T-helper 1 cell treated with Interleukin-12 subunit alpha and Interleukin-12 subunit beta and Interleukin-4 antibody, amounts not matched to agents 30 μg/mL and 1 μg/mL, for 36 hours (primary cell): ENCODE measurements around the gene RGS4.

Experiments
- H3K27ac Mint-ChIP-seq: one replicate; pipeline ENCODE4 v1.8.0; 2021; ENCODE audit warnings: mild to moderate bottlenecking, mixed read lengths
- H3K27me3 Mint-ChIP-seq: one replicate; pipeline ENCODE4 v1.8.0; 2021; ENCODE audit warnings: low read depth, mixed read lengths
- H3K36me3 Mint-ChIP-seq: one replicate; pipeline ENCODE4 v1.8.0; 2021; ENCODE audit warnings: low read depth, mixed read lengths
- H3K4me1 Mint-ChIP-seq: one replicate; pipeline ENCODE4 v1.8.0; 2021; ENCODE audit warnings: low read depth, mixed read lengths
- H3K4me3 Mint-ChIP-seq: one replicate; pipeline ENCODE4 v1.8.0; 2021; ENCODE audit warnings: mild to moderate bottlenecking, moderate library complexity, mixed read lengths
- H3K9me3 Mint-ChIP-seq: one replicate; pipeline ENCODE4 v1.8.0; 2021; ENCODE audit warnings: mixed read lengths

The RGS4 gene

DNA sequence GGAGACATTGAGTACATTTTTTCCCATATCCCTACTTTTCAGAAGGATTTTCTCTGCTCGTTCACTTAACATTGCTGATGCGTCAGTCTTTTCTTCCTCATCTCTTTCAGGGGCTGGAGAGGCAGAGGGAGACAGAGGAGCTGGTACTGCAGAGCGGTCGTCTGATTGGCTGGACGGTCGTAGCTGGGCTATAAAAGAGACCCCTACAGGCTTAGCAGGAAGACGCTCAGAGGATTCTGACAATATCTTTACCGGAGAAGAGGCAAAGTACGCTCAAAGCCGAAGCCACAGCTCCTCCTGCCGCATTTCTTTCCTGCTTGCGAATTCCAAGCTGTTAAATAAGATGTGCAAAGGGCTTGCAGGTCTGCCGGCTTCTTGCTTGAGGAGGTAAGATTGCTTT, at the start of gene RGS4:
RGS4 (plus strand) TSS at position 220 of the 400 bp plus-strand sequence; CDS start at position 344, 124 bp downstream.
- Mint-ChIP-seq H3K4me1 (no peaks in the 10 kb centered on the region), H3K9me3 (no peaks in the 10 kb centered on the region), H3K27me3 (peaks cover 60% of the 10 kb centered on the region), H3K4me3 (no peak within 1 kb of the TSS), H3K36me3 (no peaks in the 10 kb centered on the region), H3K27ac (no peak within 1 kb of the TSS)

DNA sequence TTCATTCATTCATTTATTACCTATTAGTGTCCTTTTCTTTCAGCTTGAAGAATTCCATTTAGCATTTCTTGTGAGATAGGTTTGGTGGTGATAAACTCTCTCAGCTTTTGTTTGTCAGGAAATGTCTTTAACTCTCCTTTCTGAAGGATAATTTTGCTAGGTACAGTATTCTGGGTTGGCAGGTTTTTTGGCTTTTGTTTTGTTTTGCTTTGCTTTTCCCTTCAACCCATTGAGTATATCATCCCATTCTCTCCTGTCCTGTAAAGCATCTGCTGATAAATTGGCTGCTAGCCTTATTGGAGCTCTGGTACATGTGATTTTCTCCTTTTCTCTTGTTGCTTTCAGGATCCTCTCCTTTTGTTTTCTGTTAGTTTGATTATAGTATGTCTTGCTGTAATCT, 47.0 kb upstream of the RGS4 start:
- H3K4me3 Mint-ChIP-seq, result no peak overlapping the region
- H3K27me3 Mint-ChIP-seq, result no peaks in the 10 kb centered on the region
- H3K36me3 Mint-ChIP-seq, result no peaks in the 10 kb centered on the region
- H3K9me3 Mint-ChIP-seq, result peaks cover 11% of the 10 kb centered on the region
- H3K27ac Mint-ChIP-seq, result no peak overlapping the region
- H3K4me1 Mint-ChIP-seq, result no peaks in the 10 kb centered on the region

- Mint-ChIP-seq H3K36me3 (no peaks in the 10 kb centered on the region), H3K4me1 (no peaks in the 10 kb centered on the region), H3K27me3 (no peaks in the 10 kb centered on the region), H3K9me3 (peaks cover 3% of the 10 kb centered on the region), H3K27ac (no peak overlapping the region), H3K4me3 (no peak overlapping the region)
Measured at GRCh38 chr1:163027610-163028009, 41.6 kb upstream of the RGS4 start.

GRCh38 chr1:163029901-163030300, 39.3 kb upstream of the RGS4 start:
- Mint-ChIP-seq H3K27me3 (no peaks in the 10 kb centered on the region), H3K9me3 (no peaks in the 10 kb centered on the region), H3K4me3 (no peak overlapping the region), H3K36me3 (no peaks in the 10 kb centered on the region), H3K4me1 (no peaks in the 10 kb centered on the region), H3K27ac (no peak overlapping the region)

DNA sequence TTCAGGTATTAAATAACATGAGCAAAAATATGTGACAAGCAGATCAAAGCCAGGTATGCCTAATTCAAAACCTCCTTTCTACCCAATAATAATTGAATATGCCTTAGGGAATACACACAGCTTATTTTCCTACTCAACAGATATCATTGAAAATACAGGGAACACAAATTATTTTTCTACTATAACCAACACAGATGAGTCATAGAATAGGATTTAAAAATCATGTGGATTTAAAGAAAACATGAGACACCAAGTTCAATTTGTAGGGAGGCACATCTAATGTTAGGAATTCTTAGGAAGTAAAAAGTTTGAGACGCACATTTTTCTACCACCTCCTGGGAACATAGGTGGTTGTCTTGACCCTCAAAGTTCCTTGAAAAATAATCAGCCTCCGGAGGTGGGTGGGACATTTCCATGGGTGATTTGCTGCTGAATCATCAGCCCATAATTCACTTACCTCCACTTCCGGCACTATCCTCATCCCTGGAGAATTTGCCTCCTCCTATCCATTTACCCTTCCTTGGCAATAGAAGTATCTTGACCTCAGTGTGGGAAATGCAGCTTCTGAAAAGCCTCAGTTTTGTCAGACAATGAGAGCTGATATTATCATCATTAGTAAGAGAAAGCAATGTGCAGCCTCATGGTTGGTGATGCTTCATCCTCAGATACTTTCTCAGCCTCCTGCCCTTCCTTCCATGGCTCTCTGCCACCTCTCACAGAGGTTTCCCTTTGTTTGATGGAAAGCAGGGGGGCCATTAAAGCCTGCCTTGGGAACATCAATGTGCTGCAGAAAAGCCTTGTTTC, 33.5 kb upstream of the RGS4 start:
- no peaks in the 10 kb centered on the region for H3K36me3 Mint-ChIP-seq
- no peaks in the 10 kb centered on the region for H3K4me1 Mint-ChIP-seq
- H3K4me3 Mint-ChIP-seq, result no peak overlapping the region
- H3K27me3 Mint-ChIP-seq, result no peaks in the 10 kb centered on the region
- H3K9me3 Mint-ChIP-seq, result no peaks in the 10 kb centered on the region
- H3K27ac Mint-ChIP-seq, result no peak overlapping the region

DNA sequence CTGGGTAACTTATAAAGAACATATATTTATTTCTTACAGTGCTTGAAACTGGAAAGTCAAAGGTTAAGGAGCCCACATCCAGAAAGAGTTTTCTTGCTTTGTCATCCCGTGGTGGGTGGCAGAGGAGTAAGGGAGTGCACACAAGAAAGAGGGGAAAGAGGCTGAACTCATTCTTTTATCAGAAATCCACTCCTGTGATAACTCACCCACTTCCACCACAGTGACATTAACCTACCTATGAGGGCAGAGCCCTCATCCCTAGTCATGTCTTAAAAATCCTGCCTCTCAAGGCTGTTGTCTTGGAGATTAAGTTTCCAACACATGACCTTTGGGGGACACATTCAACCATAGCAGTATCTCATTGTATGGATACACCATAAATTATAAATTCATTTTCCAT, 32.5 kb upstream of the RGS4 start:
- H3K27ac Mint-ChIP-seq, result no peak overlapping the region
- H3K4me3 Mint-ChIP-seq, result no peak overlapping the region

DNA sequence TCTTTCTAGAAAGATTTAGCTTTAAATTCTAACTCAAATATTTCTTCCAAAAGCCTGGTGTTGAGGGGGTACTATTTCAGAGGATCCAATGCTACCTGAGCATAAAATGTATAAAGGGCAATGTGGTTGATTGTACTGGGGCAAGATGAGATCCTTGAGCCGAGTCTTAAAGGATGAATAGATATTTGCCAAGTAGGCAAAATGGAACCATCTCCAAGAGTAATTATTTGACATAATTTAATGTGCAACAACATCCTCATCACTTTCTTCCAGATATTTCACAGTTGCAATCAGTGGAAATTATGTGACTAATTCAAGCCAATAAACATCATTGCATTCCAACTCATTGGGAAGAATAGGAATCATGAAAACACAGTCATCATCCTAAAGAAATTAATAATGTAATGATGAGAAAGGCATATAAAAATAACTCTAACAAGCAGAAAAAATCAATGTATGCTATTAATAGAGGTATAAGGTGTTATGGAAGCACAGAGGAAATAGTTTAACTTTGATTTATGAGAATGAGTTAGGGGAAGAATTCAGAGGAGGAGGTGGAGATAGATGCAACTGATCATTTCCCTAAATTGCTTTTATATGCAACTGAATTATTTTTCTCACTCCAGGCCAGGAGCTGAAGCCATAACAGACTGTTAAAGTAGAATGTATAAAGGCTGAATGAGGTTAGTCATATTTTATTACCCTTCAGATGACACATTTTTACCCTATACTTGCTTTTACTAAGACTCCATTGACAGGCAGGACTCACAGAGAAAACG, 30.0 kb upstream of the RGS4 start:
- no peaks in the 10 kb centered on the region for H3K9me3 Mint-ChIP-seq
- H3K4me3 Mint-ChIP-seq, result no peak overlapping the region
- H3K27ac Mint-ChIP-seq, result no peak overlapping the region
- H3K36me3 Mint-ChIP-seq, result no peaks in the 10 kb centered on the region
- H3K4me1 Mint-ChIP-seq, result no peaks in the 10 kb centered on the region
- H3K27me3 Mint-ChIP-seq, result no peaks in the 10 kb centered on the region

More for the DNA sequence above, 32.5 kb upstream of the RGS4 start:
- Mint-ChIP-seq H3K9me3 (no peaks in the 10 kb centered on the region), H3K36me3 (no peaks in the 10 kb centered on the region), H3K27me3 (no peaks in the 10 kb centered on the region), H3K4me1 (no peaks in the 10 kb centered on the region)

DNA sequence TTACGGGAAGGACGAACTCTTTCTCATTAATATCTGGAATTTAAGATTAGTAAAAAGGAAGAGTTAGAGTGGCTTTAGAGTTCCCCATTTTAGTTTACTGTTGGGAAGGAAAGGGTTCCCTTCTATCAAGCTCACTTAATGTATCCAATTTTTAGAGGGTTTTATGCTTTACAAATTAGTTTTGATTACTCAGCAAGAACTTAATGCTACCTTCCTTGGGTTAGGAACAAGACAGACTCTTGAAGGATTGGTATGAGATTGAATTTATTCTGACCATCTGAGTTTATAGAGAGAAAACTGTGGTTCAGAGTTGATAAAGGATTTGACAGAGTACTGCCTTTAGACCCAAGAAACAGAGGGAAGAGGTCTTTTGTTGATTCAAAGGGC, 29.5 kb upstream of the RGS4 start:
- Mint-ChIP-seq H3K27ac (no peak overlapping the region), H3K27me3 (no peaks in the 10 kb centered on the region), H3K4me3 (no peak overlapping the region), H3K4me1 (no peaks in the 10 kb centered on the region), H3K9me3 (no peaks in the 10 kb centered on the region), H3K36me3 (no peaks in the 10 kb centered on the region)

DNA sequence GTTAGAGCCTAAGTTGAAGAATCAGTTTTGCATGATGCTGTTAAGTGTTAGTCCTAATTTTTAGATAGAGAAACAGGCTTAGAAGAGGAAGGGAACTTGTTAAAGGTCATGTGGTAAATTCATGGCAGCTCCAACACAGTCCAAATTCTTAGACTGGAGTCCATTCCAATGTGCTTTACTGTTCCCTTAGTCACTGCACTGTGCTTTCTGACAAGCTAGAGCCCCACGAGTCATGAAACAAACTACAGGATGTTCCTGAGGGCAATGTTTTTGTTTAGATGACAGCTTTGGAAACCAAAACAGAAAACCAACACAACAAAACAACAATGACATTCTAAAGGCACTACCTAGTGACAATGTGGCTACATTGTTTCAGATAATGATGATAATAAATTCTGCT, 23.1 kb upstream of the RGS4 start:
- H3K4me1 Mint-ChIP-seq, result no peaks in the 10 kb centered on the region
- no peaks in the 10 kb centered on the region for H3K27me3 Mint-ChIP-seq
- no peaks in the 10 kb centered on the region for H3K36me3 Mint-ChIP-seq
- no peaks in the 10 kb centered on the region for H3K9me3 Mint-ChIP-seq
- H3K27ac Mint-ChIP-seq, result no peak overlapping the region
- H3K4me3 Mint-ChIP-seq, result no peak overlapping the region

DNA sequence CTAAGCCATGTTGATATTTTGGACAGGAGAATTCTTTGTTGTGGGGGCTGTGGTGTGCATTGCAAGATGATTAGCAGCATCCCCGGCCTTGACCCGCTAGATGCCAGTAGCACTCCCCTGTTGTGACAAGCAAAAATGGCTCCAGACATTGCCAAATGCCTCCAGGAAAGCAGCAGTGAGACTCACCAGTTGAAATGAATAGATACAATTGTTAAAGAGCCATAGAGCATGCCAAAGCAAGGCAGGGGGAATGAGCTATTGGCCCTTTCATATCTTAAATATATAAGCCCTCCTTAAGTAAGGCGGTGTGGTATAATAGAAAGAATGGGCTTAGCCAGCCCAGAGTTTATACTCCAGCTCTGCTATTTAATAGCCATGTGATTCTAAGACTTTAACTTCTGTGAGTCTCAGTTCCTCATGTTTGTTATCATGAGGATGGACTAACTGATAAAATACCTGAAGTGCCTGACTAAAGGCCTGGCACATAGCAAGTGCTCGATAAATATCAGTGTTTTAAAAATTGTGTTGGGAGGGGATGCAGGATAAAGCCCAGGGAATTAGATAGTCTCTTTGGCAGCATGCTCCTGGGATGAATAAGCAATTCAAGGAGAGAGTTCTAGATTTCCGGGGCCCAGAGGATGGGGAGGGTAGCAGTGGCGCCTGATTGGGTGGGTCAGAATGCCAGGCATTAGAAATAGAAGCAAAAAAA, 21.1 kb upstream of the RGS4 start:
- no peaks in the 10 kb centered on the region for H3K4me1 Mint-ChIP-seq
- no peaks in the 10 kb centered on the region for H3K27me3 Mint-ChIP-seq
- no peak overlapping the region for H3K27ac Mint-ChIP-seq
- no peaks in the 10 kb centered on the region for H3K9me3 Mint-ChIP-seq
- H3K4me3 Mint-ChIP-seq, result no peak overlapping the region
- no peaks in the 10 kb centered on the region for H3K36me3 Mint-ChIP-seq

DNA sequence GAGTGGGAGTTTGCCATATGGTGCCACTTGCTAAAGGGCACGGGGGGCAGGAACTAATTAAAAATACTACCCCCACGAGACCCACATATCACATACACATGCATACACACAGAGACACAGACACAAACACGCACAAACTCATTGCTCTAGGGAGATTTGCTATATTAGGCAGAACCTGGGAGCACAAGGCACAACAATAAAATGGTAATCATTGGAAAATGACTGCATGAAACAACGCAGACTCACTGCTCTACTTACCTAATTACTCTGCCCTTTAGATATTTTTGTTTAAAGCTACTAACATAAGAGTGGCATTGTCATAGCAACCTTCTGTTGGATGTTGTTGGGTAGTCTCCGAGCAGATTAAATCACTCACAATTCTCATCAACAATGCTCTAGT, 20.3 kb upstream of the RGS4 start:
- Mint-ChIP-seq H3K27me3 (no peaks in the 10 kb centered on the region), H3K4me3 (no peak overlapping the region), H3K36me3 (no peaks in the 10 kb centered on the region), H3K9me3 (no peaks in the 10 kb centered on the region), H3K4me1 (no peaks in the 10 kb centered on the region), H3K27ac (no peak overlapping the region)

GRCh38 chr1:163049296-163049695, 19.9 kb upstream of the RGS4 start:
- no peaks in the 10 kb centered on the region for H3K27me3 Mint-ChIP-seq

GRCh38 chr1:163050496-163050895, 18.7 kb upstream of the RGS4 start:
- H3K27ac Mint-ChIP-seq, result no peak overlapping the region
- no peak overlapping the region for H3K4me3 Mint-ChIP-seq
- no peaks in the 10 kb centered on the region for H3K9me3 Mint-ChIP-seq
- H3K36me3 Mint-ChIP-seq, result no peaks in the 10 kb centered on the region
- H3K27me3 Mint-ChIP-seq, result peaks cover under 1% of the 10 kb centered on the region
- H3K4me1 Mint-ChIP-seq, result no peaks in the 10 kb centered on the region

More at GRCh38 chr1:163049296-163049695, 19.9 kb upstream of the RGS4 start:
- no peak overlapping the region for H3K27ac Mint-ChIP-seq
- no peaks in the 10 kb centered on the region for H3K4me1 Mint-ChIP-seq
- no peaks in the 10 kb centered on the region for H3K36me3 Mint-ChIP-seq
- no peaks in the 10 kb centered on the region for H3K9me3 Mint-ChIP-seq
- no peak overlapping the region for H3K4me3 Mint-ChIP-seq

DNA sequence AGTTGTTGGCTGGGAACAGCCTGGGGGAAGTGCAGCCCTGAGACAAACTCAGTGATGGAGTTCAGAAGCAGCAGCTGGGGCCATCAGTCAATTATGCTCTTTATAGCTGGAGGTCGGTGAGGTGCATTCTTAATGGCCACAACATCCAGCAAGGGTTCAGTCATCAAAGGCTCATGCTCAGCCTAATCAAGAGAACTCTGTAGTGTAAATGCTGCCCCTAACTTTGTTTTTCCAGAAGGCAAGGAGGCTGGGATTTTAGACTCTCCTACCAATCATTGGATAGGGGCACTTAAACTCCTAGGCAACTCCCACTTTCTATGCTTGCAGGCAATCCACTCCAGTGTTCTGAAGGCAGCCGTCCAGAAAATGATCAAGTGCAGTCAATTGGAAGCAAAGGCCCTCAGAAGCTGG, 15.0 kb upstream of the RGS4 start:
- H3K27me3 Mint-ChIP-seq, result peaks cover 3% of the 10 kb centered on the region
- no peaks in the 10 kb centered on the region for H3K4me1 Mint-ChIP-seq
- no peaks in the 10 kb centered on the region for H3K9me3 Mint-ChIP-seq
- H3K36me3 Mint-ChIP-seq, result no peaks in the 10 kb centered on the region
- no peak overlapping the region for H3K27ac Mint-ChIP-seq
- H3K4me3 Mint-ChIP-seq, result no peak overlapping the region

DNA sequence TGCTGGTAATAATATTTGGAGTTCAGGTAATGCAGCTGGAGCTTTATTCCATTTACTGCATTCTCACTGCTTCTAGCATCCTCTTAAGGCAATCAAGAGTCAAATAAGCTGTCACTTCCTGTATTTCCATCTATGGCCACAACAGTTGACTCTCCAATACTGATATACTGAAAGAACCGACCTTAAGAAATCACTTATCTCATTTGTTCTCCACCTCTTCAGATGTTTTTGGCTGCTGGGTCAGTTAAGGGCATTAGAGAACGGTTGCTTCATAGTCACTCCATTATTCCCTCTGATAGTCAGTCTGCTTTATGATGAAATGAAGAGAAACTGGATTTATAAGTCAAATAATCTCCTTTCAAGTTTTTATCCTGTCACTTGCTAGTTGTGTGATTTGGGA, 14.2 kb upstream of the RGS4 start:
- Mint-ChIP-seq H3K4me3 (no peak overlapping the region), H3K9me3 (no peaks in the 10 kb centered on the region), H3K36me3 (no peaks in the 10 kb centered on the region), H3K27me3 (peaks cover 3% of the 10 kb centered on the region), H3K27ac (no peak overlapping the region), H3K4me1 (no peaks in the 10 kb centered on the region)
